ENCODE measurements around the gene CHST13.

CHST13 gene

GRCh38 chr3:126517291-126517951 is 6.5 kb upstream of the CHST13 start, which contains the start of gene UROC1:
Gene UROC1, minus strand, starts transcription at chr3:126517773. Its CDS starts 54 bp downstream, at chr3:126517719.
- no peaks in the 10 kb centered on the region for H3K36me3 ChIP-seq (ENCODE audit: control insufficient read depth, insufficient read depth, low read length)
- H3K27me3 ChIP-seq (ENCODE audit: control insufficient read depth, insufficient read depth, low read length), result no peaks in the 10 kb centered on the region
- no peak within 1 kb of the TSS for H3K9ac ChIP-seq
- H3K27ac ChIP-seq, result no peak within 1 kb of the TSS
- H3K79me2 ChIP-seq, result no peaks in the 10 kb centered on the region
- H2AFZ ChIP-seq, result no peak within 1 kb of the TSS
- no peak within 1 kb of the TSS for H3K4me3 ChIP-seq (ENCODE audit: low read depth, low read length)
- no peaks in the 10 kb centered on the region for H3K9me3 ChIP-seq (ENCODE audit: control insufficient read depth, low read length)
- H3K4me1 ChIP-seq, result no peaks in the 10 kb centered on the region
- H3K4me2 ChIP-seq (ENCODE audit: low read length), result no peak within 1 kb of the TSS
- no peak for TF ChIP-seq CTCF (IDR thresholded peaks at IDR 0.05)

GRCh38 chr3:126517986-126518778 is 5.8 kb upstream of the CHST13 start:
- Histone ChIP-seq H3K36me3 (ENCODE audit: control insufficient read depth, insufficient read depth, low read length) (no peaks in the 10 kb centered on the region), H2AFZ (no peak overlapping the region), H3K4me1 (no peaks in the 10 kb centered on the region), H3K9ac (no peak overlapping the region), H3K9me3 (ENCODE audit: control insufficient read depth, low read length) (no peaks in the 10 kb centered on the region), H3K27me3 (ENCODE audit: control insufficient read depth, insufficient read depth, low read length) (peaks cover 3% of the 10 kb centered on the region), H3K4me2 (ENCODE audit: low read length) (no peak overlapping the region), H3K79me2 (no peaks in the 10 kb centered on the region), H3K27ac (no peak overlapping the region), H3K4me3 (ENCODE audit: low read depth, low read length) (no peak overlapping the region)
- TF ChIP-seq CTCF (IDR thresholded peaks at IDR 0.05), result no peak

GRCh38 chr3:126518779-126519177 is 5.2 kb upstream of the CHST13 start:
- Histone ChIP-seq H3K36me3 (ENCODE audit: control insufficient read depth, insufficient read depth, low read length) (no peaks in the 10 kb centered on the region), H3K79me2 (no peaks in the 10 kb centered on the region), H3K4me3 (ENCODE audit: low read depth, low read length) (no peak overlapping the region), H3K27me3 (ENCODE audit: control insufficient read depth, insufficient read depth, low read length) (peaks cover 3% of the 10 kb centered on the region), H3K4me1 (peaks cover 3% of the 10 kb centered on the region), H2AFZ (no peak overlapping the region), H3K4me2 (ENCODE audit: low read length) (no peak overlapping the region), H3K27ac (no peak overlapping the region), H3K9me3 (ENCODE audit: control insufficient read depth, low read length) (no peaks in the 10 kb centered on the region), H3K9ac (no peak overlapping the region)
- no peak for TF ChIP-seq CTCF (IDR thresholded peaks at IDR 0.05)

GRCh38 chr3:126519506-126520455 is 4.2 kb upstream of the CHST13 start:
- H3K4me1 ChIP-seq, result peaks cover 5% of the 10 kb centered on the region
- H2AFZ ChIP-seq, result no peak overlapping the region
- no peaks in the 10 kb centered on the region for H3K79me2 ChIP-seq
- H3K9me3 ChIP-seq (ENCODE audit: control insufficient read depth, low read length), result no peaks in the 10 kb centered on the region
- no peak overlapping the region for H3K4me2 ChIP-seq (ENCODE audit: low read length)
- no peak overlapping the region for H3K9ac ChIP-seq
- no peak overlapping the region for H3K27ac ChIP-seq
- H3K27me3 ChIP-seq (ENCODE audit: control insufficient read depth, insufficient read depth, low read length), result peaks cover 3% of the 10 kb centered on the region
- no peak for TF ChIP-seq CTCF (IDR thresholded peaks at IDR 0.05)
- no peak overlapping the region for H3K4me3 ChIP-seq (ENCODE audit: low read depth, low read length)
- H3K36me3 ChIP-seq (ENCODE audit: control insufficient read depth, insufficient read depth, low read length), result no peaks in the 10 kb centered on the region

Measured in parathyroid adenoma (tissue), 2 donors.